Pancreas (tissue), 10 donors: ENCODE results near the gene CDS2. TPM values are rescaled to one million over a fixed set of nuclear protein-coding genes. Genes with fewer than 3 reads are reported as not detected.

Experiments used
- ATAC-seq, 4 donors: fragments of 200-7000 bp; cut with Tn5 transposase; one replicate each; pipeline versions ENCODE4 v1.8.0 to v1.9.1; 2020; ENCODE audit warnings: mild to moderate bottlenecking in 4 of 4, moderate library complexity in 4 of 4
- DNase-seq, 6 donors: peaks; one replicate each; pipeline ENCODE4 v3.0.0-alpha.2; 2020
- FAIRE-seq: peaks from 2 replicates; lab custom pipeline; 2012; peaks lifted over from hg19 to GRCh38; lab: Jason Lieb, UNC
- H3K27ac ChIP-seq, 4 donors: fragments of 200-600 bp; sonication (generic); 1 replicate in 3 of 4; 2 replicates in 1 of 4; pipeline versions ENCODE4 v1.5.0 to v1.8.0; 2020
- H3K27me3 ChIP-seq, 4 donors: fragments of 200-600 bp; one replicate each; pipeline ENCODE4 v1.8.0; 2021
- H3K36me3 ChIP-seq, 3 donors: fragments of 200-600 bp; sonication (generic) in 1 of 3; one replicate each; pipeline versions ENCODE4 v1.5.0 to v1.8.0; 2020 to 2021
- H3K4me1 ChIP-seq, 3 donors: fragments of 200-600 bp; one replicate each; pipeline ENCODE4 v1.8.0; 2021
- H3K4me3 ChIP-seq, 4 donors: fragments of 200-600 bp; sonication (generic) in 2 of 4; one replicate each; pipeline versions ENCODE4 v1.5.0 to v1.8.0; 2020 to 2021
- H3K9me3 ChIP-seq, 4 donors: fragments of 200-600 bp; one replicate each; pipeline ENCODE4 v1.8.0; 2021
- WGBS, 2 donors: extraction: QIAGEN DNeasy Blood & Tissue Kit; methylation state at CpG; one replicate each; pipeline ENCODE4 v1.1.7; 2013; 5-methylcytosine and 5-hydroxymethylcytosine counted together
- intact Hi-C, 3 donors: fragments of 100-400 bp; cut with DNase I; formaldehyde crosslinking; loops; one replicate each; pipeline versions ENCODE4 v1.11.1 to v1.14.2; 2022
- polyA plus RNA-seq, 2 donors: library from polyadenylated mRNA; stranded (reverse); fragments of 200-250 nt; gene quantifications; one replicate each; pipeline ENCODE4 v1.2.3, GENCODE V29; 2013
- total RNA-seq, 6 donors: library from RNA; stranded (reverse); fragmentation: NEBNext Ultra II Directional in 4 of 6; extraction: Animal tissue kit (Norgen Biotek cat#: 25700) in 4 of 6; gene quantifications; one replicate each; pipeline versions ENCODE4 v1.2.1 to v1.2.4, GENCODE V29; 2021 to 2023
- TF ChIP-seq, protein P1 (sequence below), 4 donors: fragments of 200-600 bp; sonication (generic) in 3 of 4; IDR thresholded peaks; one replicate each; pipeline versions ENCODE4 v1.5.0 to v1.8.0; 2021; ENCODE audit warnings: antibody characterized with exemption in 4 of 4
- donor health status: healthy with polysubstance abuse.
- donor health status: DM: no; HTN: no; CAD: no; lungs with moderate emphysema.
- donor health status: DM: no; HTN: no; CAD: no.
- donor health status: control.
- donor health status: control.
- donor health status: Bipolar disorder and iron deficiency.
- donor health status: DM: yes; HTN: yes; CAD: no.
- donor health status: DM: no; HTN: no; CAD: no.
- donor health status: DM: no; HTN: no; CAD: no.
- donor health status: DM: yes; HTN: yes; CAD: no.

The CDS2 gene
- total and polyA plus RNA-seq, 8 donors = 4.6 to 27.1 (median 14.6) TPM

DNA sequence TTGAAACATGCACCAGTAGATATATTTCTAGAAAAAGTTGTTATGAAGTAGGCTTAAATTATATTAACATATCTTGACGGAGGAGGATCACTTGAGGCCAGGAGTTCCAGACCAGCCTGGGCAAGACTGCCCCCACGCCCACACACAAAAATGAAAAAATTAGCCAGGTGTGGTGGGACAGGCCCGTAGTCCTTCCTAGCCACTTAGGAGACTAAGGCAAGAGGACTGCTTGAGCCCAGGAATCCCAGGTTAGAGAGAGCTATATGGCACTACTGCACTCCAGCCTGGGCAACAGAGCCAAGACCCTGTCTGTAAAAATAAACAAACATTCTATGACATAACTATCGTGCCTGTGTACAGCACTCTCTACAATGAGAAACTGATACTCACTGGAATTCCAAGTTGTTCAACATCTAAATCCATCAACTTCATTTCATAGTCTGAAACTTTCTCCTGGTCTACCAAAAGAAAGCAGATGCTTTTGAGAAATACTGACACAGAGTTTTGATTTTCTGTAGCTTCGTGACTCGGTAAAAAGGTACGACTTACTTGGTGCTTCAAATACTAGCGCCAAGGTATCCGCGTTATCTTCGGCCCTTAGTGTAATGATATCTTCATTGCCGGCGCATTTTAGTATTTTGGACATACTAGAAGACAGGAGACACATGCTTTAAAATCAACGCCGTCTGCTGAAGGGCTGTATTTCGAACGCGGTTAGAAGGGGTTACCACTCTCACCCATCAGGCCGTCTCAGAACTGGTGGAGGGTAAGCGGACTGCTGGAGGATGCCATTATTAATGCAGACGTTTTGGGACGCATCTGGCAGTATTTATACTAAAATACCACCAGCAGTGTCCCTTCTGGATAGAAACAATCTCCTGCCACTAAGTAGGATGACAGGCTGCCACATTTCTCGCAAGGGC is 8.3 kb upstream of the CDS2 start:
- DNase-seq = no peak
- TF ChIP-seq, protein P1, sequence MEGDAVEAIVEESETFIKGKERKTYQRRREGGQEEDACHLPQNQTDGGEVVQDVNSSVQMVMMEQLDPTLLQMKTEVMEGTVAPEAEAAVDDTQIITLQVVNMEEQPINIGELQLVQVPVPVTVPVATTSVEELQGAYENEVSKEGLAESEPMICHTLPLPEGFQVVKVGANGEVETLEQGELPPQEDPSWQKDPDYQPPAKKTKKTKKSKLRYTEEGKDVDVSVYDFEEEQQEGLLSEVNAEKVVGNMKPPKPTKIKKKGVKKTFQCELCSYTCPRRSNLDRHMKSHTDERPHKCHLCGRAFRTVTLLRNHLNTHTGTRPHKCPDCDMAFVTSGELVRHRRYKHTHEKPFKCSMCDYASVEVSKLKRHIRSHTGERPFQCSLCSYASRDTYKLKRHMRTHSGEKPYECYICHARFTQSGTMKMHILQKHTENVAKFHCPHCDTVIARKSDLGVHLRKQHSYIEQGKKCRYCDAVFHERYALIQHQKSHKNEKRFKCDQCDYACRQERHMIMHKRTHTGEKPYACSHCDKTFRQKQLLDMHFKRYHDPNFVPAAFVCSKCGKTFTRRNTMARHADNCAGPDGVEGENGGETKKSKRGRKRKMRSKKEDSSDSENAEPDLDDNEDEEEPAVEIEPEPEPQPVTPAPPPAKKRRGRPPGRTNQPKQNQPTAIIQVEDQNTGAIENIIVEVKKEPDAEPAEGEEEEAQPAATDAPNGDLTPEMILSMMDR (IDR thresholded peaks at IDR 0.05) = no peak
- H3K27ac ChIP-seq = no peak overlapping the region
- peaks cover 0 to 33% (median 0%) of the 10 kb centered on the region in 3 donors for H3K36me3 ChIP-seq
- intact Hi-C loops = no loop called here
- H3K9me3 ChIP-seq = no peaks in the 10 kb centered on the region
- no peak for ATAC-seq
- WGBS, 2 donors = 7 to 8% methylated on average over 23 of the region's 23 CpGs
- H3K4me3 ChIP-seq = peak overlapping the region; percentile 52 to 80 (median 72)
- H3K27me3 ChIP-seq = no peaks in the 10 kb centered on the region
- H3K4me1 ChIP-seq = peaks cover 9 to 16% (median 12%) of the 10 kb centered on the region in 3 donors
- FAIRE-seq = no peak

DNA sequence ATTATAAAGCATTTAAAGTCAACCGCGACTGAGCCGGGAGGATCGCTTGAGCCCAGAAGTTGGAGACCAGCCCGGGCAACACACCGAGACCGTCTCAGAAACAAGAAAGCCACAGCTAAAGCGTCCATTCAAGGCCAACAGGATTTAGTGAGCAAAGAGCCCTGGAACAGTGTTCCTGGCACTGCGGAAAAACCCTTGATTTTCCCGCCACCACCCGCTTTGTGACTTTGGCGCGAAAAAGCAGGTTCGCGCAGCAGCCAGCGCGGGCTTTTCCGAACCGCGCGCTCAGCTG is 7.7 kb upstream of the CDS2 start:
- DNase-seq (no peak), FAIRE-seq (no peak), ATAC-seq (no peak)
- TF ChIP-seq, protein P1 (IDR thresholded peaks at IDR 0.05) = no peak
- 0 to 1% methylated on average over 21 of the region's 21 CpGs for WGBS, 2 donors
- peaks cover 9 to 13% (median 10%) of the 10 kb centered on the region in 3 donors for H3K4me1 ChIP-seq
- no peaks in the 10 kb centered on the region for H3K27me3 ChIP-seq
- intact Hi-C loops = no loop called here
- peaks cover 0 to 33% (median 0%) of the 10 kb centered on the region in 3 donors for H3K36me3 ChIP-seq
- peak overlapping the region in 3 of 4 donors; percentile 79 to 86 (median 84) for H3K27ac ChIP-seq
- no peaks in the 10 kb centered on the region for H3K9me3 ChIP-seq
- peak overlapping the region; percentile 52 to 80 (median 72) for H3K4me3 ChIP-seq

DNA sequence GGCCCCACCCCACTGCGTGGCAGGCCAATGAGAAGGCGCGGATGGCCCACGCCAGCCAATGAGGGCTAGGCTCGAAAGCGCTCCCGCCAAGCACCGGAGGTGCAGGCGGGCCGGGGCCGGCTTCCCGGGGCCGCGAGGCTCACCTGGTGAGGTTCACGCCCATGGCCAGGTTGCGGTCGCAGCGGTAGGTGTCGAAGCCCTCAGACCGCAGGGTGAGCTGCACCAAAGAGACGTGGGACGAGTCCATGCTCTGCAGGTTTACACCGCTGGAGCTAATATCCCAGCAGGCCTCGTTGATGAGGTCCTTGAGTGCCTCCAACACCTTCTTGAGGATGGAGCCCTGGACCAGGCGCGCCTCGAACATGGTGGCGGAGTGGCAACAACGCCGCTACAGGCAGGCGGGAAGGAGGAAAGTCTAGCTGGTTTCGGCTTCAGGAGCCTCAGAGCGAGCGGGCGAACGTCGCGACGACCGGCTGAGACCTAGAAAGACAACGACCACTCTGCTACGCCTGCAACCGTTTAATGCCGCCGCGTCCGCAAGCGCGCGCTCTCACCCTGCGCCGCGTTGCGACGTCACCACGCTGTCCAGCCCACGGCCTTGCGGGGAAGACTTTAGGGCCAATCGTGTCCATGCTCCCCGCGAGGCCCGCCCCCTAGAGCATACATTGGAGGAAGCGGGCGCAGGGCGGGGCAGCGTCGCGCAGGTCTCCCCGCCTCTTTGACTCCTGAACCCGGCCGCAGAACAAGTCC is 7.2 kb upstream of the CDS2 start, which contains the start of gene PCNA:
Gene PCNA, minus strand, starts transcription at position 524 of the 750 bp plus-strand sequence. Its CDS starts 160 bp downstream, at position 364.
- peak within 1 kb of the TSS; percentile 79 to 86 (median 85) for H3K27ac ChIP-seq

DNA sequence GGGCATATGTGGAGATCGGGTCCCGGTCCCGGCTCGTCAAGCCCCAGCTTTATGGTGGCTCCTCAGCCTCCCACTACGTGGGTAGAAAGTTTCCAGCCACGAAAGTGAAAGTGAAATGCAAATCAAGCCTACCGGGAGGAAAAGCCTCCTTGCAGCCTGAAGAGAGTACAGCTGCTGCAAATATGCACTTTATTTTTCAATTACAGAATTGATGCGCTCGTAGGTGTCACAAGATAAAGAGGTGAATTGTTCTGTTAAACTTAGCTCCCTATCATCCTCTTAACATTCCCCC is 6.7 kb upstream of the CDS2 start:
- TF ChIP-seq, protein P1 (IDR thresholded peaks at IDR 0.05) = no peak
- H3K27me3 ChIP-seq = no peaks in the 10 kb centered on the region
- H3K9me3 ChIP-seq = no peaks in the 10 kb centered on the region
- ATAC-seq (no peak), FAIRE-seq (no peak), DNase-seq (no peak)
- WGBS, 2 donors = 0 to 2% methylated on average over 9 of the region's 9 CpGs
- H3K36me3 ChIP-seq = peaks cover 0 to 28% (median 0%) of the 10 kb centered on the region in 3 donors
- peak overlapping the region; percentile 52 to 80 (median 72) for H3K4me3 ChIP-seq
- H3K4me1 ChIP-seq = peaks cover 9 to 13% (median 10%) of the 10 kb centered on the region in 3 donors
- H3K27ac ChIP-seq = peak overlapping the region; percentile 79 to 86 (median 85)
- intact Hi-C loops = no loop called here

More for the DNA sequence above, 7.2 kb upstream of the CDS2 start, which contains the start of gene PCNA:
- TF ChIP-seq, protein P1 (IDR thresholded peaks at IDR 0.05) = peak in 1 of 4 donors; percentile 13
- 0% methylated on average over 71 of the region's 71 CpGs for WGBS, 2 donors
- DNase-seq = peak; percentile 94 to 97 (median 96)
- ATAC-seq = peak; percentile 96 to 99 (median 98)
- Histone ChIP-seq H3K4me1 (peaks cover 9 to 13% (median 10%) of the 10 kb centered on the region in 3 donors), H3K4me3 (peak within 1 kb of the TSS; percentile 52 to 80 (median 72)), H3K27me3 (no peaks in the 10 kb centered on the region), H3K9me3 (no peaks in the 10 kb centered on the region), H3K36me3 (peaks cover 0 to 33% (median 0%) of the 10 kb centered on the region in 3 donors)
- intact Hi-C loops = no loop called here
- peak; percentile 65 for FAIRE-seq
